ENCODE results near the gene MCM5. TPM values are rescaled to one million over a fixed set of nuclear protein-coding genes. Genes with fewer than 3 reads are reported as not detected.

MCM5 gene
- total RNA-seq = 10 to 100 TPM; 59.3 to 73.8 (median 61.5) TPM
- total RNA-seq (2013) = 53.0 TPM

DNA sequence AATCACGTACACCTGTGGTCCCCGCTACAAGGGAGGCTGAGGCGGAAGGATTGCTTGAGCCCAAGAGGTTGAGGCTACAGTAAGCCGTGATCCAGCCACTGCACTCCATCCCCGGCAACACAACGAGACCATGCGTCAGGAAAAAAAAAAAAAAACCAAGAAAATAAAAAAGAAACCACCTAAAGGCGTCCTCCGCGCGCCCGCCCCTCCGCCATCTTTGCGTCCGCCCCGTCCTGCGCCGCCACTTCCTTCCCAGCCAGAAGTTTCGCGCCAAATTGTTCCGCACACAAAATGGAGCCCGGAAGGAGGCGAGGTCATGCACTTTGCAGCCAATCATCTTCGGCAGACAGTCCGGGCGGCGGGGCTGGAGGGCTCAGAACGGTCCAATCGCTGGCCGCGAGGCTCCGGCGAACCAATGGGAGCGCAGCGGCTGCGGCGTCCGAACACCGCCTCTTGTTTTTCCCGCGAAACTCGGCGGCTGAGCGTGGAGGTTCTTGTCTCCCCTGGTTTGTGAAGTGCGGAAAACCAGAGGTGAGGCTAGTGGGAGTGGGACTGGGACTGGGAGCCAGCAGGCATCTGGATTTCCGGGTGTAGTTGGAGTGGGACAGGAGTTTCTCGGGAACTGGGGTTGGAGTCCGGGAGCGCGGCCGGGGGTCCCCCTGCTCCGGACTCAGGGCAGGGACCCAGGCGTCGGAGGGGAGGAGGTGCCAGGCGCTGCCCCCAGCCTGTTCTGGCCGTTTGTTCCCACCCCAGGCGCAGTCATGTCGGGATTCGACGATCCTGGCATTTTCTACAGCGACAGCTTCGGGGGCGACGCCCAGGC is at the start of gene MCM5:
MCM5 (plus strand) TSS at position 463 of the 823 bp plus-strand sequence; CDS start at position 762, 299 bp downstream.
- Histone ChIP-seq H3K4me1 (ENCODE audit: control insufficient read depth, insufficient read depth, low read length) (peaks cover 27% of the 10 kb centered on the region), H3K36me3 (ENCODE audit: control insufficient read depth, insufficient read depth, low read length) (peaks cover 21% of the 10 kb centered on the region), H3K27me3 (ENCODE audit: control insufficient read depth, insufficient read depth, low read length) (no peaks in the 10 kb centered on the region), H3K4me3 (ENCODE audit: low read length) (peak within 1 kb of the TSS; percentile 90), H3K27ac (ENCODE audit: low read length) (peak within 1 kb of the TSS; percentile 85), H3K9me3 (ENCODE audit: control insufficient read depth, insufficient read depth, low read length) (no peaks in the 10 kb centered on the region)
- Mint-ChIP-seq H3K4me1 (peaks cover 19 to 23% of the 10 kb centered on the region in 2 donors), H3K9me3 (no peaks in the 10 kb centered on the region), H3K27ac (peak within 1 kb of the TSS; percentile 93 to 94), H3K4me3 (peak within 1 kb of the TSS; percentile 99), H3K27me3 (ENCODE audit: low read depth in 2 of 2) (no peaks in the 10 kb centered on the region), H3K36me3 (no peaks in the 10 kb centered on the region)
- ATAC-seq (peak; percentile 98 to 99 (median 99)), DNase-seq (peak; percentile 95 to 99)
- 2% methylated on average over 64 of the region's 64 CpGs for WGBS (ENCODE audit: insufficient coverage)
- TF ChIP-seq, protein P1, sequence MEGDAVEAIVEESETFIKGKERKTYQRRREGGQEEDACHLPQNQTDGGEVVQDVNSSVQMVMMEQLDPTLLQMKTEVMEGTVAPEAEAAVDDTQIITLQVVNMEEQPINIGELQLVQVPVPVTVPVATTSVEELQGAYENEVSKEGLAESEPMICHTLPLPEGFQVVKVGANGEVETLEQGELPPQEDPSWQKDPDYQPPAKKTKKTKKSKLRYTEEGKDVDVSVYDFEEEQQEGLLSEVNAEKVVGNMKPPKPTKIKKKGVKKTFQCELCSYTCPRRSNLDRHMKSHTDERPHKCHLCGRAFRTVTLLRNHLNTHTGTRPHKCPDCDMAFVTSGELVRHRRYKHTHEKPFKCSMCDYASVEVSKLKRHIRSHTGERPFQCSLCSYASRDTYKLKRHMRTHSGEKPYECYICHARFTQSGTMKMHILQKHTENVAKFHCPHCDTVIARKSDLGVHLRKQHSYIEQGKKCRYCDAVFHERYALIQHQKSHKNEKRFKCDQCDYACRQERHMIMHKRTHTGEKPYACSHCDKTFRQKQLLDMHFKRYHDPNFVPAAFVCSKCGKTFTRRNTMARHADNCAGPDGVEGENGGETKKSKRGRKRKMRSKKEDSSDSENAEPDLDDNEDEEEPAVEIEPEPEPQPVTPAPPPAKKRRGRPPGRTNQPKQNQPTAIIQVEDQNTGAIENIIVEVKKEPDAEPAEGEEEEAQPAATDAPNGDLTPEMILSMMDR (IDR thresholded peaks at IDR 0.05) = no peak
- intact Hi-C loops (cut with micrococcal nuclease) = no loop called here

DNA sequence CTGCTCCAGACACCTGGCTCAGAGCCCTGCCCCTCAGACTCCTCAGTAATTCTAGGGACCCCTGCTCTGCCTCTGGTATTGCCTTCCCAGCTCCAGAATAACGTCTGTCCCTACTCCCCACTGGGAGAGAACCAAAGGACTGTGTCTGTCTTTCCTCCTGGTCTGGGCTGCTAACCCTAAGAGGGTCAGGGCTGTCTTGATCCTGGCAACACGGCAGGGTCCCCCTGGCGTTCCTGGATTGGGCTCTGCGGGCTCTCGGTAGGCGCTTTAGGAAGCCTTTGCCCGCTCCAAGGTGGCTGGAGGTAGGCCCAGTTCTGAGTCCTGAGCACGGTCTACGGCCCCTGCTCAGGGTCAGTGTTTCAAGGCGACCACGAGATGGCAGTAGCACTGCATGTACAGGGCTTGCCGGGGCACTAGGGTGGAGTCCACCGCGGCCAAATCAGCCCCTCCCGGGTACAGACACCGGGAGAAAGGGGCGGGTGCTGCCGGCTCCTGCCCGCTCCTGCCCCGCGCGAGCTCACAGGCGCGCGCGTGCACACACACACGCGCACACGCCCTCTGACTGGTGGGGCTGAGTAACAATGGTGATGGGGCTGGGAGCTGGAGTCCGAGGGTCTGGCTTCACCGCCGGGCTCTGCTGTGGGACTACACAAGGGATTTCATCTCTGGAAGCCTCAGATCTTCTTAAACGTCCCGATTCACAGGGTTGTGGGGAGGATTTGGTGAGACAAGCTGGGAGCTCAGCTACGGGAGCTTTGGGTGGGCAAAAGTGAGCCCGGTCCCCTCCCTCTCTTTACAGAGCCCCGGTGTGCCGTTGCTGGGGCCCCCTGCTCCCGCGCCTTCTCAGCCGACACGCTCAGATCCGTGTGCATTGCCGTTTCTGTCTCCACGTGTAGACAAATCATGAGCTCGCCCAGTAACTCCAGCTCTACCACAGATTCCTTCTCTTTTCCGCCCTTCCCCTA is 49.1 kb upstream of the MCM5 start:
- Mint-ChIP-seq H3K36me3 (no peaks in the 10 kb centered on the region), H3K4me1 (peaks cover 16 to 27% of the 10 kb centered on the region in 2 donors), H3K9me3 (no peaks in the 10 kb centered on the region), H3K27me3 (ENCODE audit: low read depth in 2 of 2) (peaks cover 0 to 10% of the 10 kb centered on the region in 2 donors), H3K4me3 (peak overlapping the region; percentile 79), H3K27ac (peak overlapping the region in 1 of 2 donors; percentile 72)
- peaks cover 38% of the 10 kb centered on the region for H3K4me1 ChIP-seq (ENCODE audit: control insufficient read depth, insufficient read depth, low read length)
- DNase-seq (peak; percentile 77 to 92), ATAC-seq (peak; percentile 91 to 93 (median 92))
- peak overlapping the region; percentile 18 for H3K27ac ChIP-seq (ENCODE audit: low read length)
- peaks cover 4% of the 10 kb centered on the region for H3K36me3 ChIP-seq (ENCODE audit: control insufficient read depth, insufficient read depth, low read length)
- intact Hi-C loops (cut with micrococcal nuclease) = loop anchor here (1.0 to 10.0 kb wide), 5 partner anchors 61 to 773 kb away; no protein-coding TSS in a partner anchor
- TF ChIP-seq, protein P1 (IDR thresholded peaks at IDR 0.05) = peak; percentile 88
- H3K4me3 ChIP-seq (ENCODE audit: low read length) = peak overlapping the region; percentile 39
- peaks cover 3% of the 10 kb centered on the region for H3K27me3 ChIP-seq (ENCODE audit: control insufficient read depth, insufficient read depth, low read length)
- 4% methylated on average over 47 of the region's 47 CpGs for WGBS (ENCODE audit: insufficient coverage)
- H3K9me3 ChIP-seq (ENCODE audit: control insufficient read depth, insufficient read depth, low read length) = no peaks in the 10 kb centered on the region

DNA sequence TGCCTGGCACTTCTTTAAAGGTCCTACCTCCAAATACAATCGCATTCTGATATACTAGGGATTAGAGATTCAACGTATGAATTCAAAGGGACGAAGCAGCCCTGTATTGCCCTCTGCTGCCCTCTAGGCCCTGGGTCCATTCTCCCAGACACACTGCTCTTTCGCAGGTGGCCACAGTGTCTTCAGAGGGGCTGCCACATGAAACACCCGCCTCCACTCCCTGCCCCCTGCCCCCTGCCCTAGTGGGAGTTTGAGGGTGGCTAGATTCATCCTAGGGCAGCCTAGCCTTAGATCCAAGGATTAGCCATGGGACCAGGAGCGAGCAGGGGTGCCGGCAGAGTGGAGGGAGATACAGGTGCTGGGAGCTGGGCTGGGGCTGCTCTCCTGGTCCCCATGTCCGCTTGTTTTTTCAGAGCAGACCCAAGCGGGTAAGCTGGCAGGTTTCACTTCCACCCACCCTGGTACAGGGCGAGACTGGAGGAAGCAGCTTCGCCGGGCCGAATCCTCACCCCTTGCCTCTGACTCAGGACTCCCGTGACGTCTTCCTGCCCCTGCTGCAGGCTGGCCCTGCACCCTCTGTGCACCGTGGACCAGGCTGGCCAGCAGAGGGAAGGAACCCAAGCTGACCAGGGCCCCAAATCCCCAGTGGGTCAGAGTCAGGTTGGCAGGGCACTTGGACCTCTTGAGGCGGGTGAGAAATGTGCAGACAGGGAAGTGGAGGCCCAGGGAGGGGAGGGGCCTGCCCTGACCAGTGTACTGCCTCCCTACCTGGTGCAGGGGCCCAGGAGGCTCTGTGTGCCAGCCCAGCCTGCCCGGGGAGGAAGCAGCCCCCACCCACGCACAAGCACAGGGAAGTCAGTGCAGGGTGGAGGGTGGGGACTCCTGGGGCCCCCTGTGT is 47.5 kb upstream of the MCM5 start:
- H3K27ac ChIP-seq (ENCODE audit: low read length) = peak overlapping the region; percentile 64
- ATAC-seq (peak; percentile 33 to 61 (median 53)), DNase-seq (peak; percentile 46 to 49)
- Mint-ChIP-seq H3K36me3 (no peaks in the 10 kb centered on the region), H3K4me1 (peaks cover 16 to 27% of the 10 kb centered on the region in 2 donors), H3K27ac (peak overlapping the region in 1 of 2 donors; percentile 72), H3K27me3 (ENCODE audit: low read depth in 2 of 2) (peaks cover 0 to 16% of the 10 kb centered on the region in 2 donors), H3K4me3 (no peak overlapping the region), H3K9me3 (no peaks in the 10 kb centered on the region)
- intact Hi-C loops (cut with micrococcal nuclease) = loop anchor here (5.0 to 10.0 kb wide), 2 partner anchors 60 to 572 kb away; no protein-coding TSS in a partner anchor
- peaks cover 3% of the 10 kb centered on the region for H3K27me3 ChIP-seq (ENCODE audit: control insufficient read depth, insufficient read depth, low read length)
- H3K4me3 ChIP-seq (ENCODE audit: low read length) = no peak overlapping the region
- peaks cover 2% of the 10 kb centered on the region for H3K36me3 ChIP-seq (ENCODE audit: control insufficient read depth, insufficient read depth, low read length)
- 20% methylated on average over 18 of the region's 19 CpGs for WGBS (ENCODE audit: insufficient coverage)
- H3K4me1 ChIP-seq (ENCODE audit: control insufficient read depth, insufficient read depth, low read length) = peaks cover 38% of the 10 kb centered on the region
- H3K9me3 ChIP-seq (ENCODE audit: control insufficient read depth, insufficient read depth, low read length) = no peaks in the 10 kb centered on the region
- TF ChIP-seq, protein P1 (IDR thresholded peaks at IDR 0.05) = peak; percentile 14
